NCI-H128 (cell line): ENCODE results near the gene GC.
"Not testable (repeated sequence)": the region's sequence is repeated elsewhere in the genome, so short reads cannot be mapped to it uniquely, and the experiment has no call there.

Experiments
- DNase-seq: peaks from one replicate; lab custom pipeline; 2025; ENCODE audit not compliant: unreplicated experiment; lab: John Stamatoyannopoulos, UW

The GC gene

DNA sequence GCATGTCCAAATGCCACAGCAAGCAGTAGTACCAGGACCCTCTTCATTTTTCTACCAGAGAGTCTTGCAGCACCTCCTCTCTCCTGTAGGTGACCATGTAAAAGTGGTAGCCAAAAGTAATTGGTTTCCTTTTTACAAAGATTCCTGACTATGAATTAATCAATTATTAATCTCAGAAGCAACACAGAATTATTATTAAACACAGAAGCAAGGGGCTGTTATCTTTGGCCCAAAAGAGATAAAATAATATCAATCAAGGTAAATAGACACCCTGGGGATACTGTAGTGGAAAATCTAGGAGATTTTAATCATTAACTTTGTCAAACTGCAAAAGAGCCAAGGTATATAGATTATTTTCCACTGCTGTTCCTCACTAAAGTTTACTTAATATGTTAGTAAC, at the start of gene GC:
Gene GC, minus strand, starts transcription at position 108 of the 400 bp plus-strand sequence. Its CDS starts 61 bp downstream, at position 47.
- DNase-seq = no peak

DNA sequence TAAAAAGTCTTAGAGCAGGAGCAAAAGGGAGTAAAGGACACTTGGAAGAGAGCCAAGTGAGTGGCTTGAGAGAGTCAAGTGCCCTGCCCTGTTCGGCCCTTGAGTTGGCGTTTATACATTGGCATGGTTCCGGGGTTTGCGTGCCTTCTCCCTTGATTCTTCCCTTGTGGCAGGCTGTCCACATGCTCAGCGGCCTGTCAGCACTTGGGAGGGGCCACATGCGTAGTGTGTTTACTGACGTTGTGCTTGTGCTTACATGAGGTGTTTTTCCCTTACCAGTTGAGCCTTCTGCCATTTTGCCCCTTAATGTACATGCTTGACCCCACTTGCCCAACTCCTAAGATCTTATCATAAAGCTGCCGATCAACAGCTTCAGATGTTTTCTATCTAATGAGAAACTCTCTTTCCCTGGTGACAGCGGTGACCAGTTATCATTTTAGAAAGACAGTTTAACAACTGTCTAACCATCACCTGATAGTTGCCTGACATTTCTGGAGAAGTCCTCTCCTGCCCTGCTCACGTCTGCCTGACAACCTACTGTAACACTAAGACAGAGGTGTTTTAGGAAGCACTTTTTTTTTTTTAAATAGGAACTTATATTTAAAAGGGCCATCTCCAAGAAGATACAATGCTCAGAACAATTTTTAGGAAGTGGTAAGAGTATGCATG, 49.5 kb upstream of the GC start:
- DNase-seq = no peak

- no peak for DNase-seq
Observed at GRCh38 chr4:71832049-71832448, 48.2 kb upstream of the GC start.

DNA sequence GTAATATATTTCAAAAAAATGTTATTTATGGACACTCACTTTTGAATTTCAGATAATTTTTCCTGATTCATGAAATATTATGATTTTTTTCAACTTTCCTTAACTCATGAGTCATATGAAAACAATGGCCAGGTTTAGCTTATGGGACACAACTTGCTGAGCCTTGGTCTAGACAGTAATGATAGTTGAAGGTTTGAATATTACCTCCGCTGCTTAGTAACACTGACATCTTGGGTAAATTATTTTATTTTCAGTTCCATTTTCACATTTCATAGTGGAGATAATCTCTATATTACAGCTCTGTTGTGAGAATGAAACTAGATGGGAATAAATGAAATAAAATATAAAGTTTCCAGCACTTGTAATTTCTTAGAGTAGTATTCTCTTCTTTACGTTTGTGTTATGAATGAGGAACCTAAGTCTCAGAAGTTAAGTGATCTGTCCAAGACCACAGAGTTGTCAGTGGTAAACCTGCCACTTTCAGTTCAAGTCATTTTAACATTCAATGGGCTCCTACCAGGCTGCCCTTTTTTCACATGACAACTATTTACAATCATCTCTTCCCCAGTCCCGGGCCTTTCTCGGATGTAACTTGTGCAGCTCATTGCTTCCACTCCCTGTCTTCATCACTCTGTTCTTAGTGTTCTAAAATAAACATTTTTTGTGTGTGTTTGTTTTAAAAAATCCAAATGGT, 46.8 kb upstream of the GC start:
- DNase-seq = no peak

DNA sequence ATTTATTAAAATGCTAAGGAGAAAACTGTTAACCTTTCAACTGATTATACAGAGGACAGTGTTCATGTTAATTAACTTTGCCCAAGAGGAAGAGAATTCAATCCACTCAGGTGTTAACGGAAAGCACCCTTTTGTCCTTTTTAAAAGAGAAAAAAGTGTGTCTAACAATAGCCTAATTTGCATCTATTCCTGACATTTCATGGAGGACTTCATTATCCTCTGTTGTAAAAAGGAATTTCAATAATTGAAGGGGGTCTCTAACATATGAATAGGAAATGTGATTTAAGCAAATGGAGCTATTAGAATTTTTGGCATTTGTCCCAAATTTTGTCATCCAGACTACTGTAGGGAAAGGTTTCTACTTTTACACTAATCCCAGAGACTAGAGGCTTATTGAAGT, 44.6 kb upstream of the GC start:
- no peak for DNase-seq

DNA sequence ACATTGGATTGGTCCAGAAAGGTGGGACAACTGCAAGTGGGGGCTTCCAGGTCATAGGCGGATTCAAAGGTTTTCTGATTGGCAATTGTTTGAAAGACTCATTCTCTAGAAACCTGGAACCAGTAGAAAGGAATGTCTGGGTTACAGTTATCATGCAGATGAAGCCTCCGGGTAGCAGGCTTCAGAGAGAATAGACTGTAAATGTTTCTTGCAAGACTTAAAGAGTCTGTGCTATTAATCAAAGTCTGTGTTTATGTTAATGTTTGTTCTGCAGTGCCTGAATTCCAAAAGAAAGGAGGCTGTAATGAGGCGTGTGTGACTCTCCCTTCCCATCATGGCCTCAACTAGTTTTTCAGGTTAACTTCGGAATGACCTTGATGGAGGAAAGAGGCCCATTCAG, 43.9 kb upstream of the GC start:
- no peak for DNase-seq

- DNase-seq = no peak
Observed at GRCh38 chr4:71816676-71817303, 32.9 kb upstream of the GC start.

DNA sequence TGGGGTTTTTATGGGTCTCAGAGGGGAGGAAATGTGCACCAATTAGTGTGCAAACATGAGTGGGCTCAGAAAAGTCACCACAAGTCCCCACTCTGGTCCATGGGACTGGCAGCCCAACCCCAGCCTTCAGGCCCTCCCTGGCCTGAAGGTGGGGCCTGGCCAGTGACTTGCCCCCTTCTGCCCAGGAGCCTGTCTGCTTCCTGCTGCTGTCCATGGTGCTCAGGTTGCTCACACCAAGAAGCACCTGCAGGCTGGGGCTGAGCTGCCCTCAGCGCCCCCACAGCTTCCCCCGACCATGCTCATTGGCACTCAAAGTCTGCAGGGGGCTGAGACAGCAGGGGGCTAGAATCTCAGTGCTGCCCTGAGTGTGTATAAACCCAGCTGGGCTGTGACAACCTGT, 30.6 kb upstream of the GC start:
- DNase-seq = no peak

- DNase-seq = not testable (repeated sequence)
Observed at GRCh38 chr4:71809805-71810204, 25.9 kb upstream of the GC start.

DNA sequence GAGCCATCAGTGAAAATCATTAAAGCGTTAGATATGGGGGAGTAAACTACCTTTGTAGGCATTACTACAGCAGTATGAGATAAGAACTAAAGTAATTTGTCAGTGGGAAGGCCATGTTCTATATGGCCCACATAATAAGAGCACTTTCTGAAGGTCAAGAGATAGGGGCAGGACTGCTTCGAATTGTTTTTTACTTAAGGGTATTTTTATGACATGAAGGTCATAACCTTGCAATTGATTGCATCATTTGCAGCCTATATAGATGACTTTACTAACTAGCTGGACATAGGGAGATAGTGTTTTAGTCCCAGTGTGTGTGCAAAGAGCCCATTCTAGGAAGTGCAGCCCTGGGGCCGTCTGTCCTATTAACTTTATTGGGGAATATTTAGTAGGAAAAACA, 23.6 kb upstream of the GC start:
- no peak for DNase-seq

GRCh38 chr4:71805230-71805629, 21.4 kb upstream of the GC start:
- not testable (repeated sequence) for DNase-seq

DNA sequence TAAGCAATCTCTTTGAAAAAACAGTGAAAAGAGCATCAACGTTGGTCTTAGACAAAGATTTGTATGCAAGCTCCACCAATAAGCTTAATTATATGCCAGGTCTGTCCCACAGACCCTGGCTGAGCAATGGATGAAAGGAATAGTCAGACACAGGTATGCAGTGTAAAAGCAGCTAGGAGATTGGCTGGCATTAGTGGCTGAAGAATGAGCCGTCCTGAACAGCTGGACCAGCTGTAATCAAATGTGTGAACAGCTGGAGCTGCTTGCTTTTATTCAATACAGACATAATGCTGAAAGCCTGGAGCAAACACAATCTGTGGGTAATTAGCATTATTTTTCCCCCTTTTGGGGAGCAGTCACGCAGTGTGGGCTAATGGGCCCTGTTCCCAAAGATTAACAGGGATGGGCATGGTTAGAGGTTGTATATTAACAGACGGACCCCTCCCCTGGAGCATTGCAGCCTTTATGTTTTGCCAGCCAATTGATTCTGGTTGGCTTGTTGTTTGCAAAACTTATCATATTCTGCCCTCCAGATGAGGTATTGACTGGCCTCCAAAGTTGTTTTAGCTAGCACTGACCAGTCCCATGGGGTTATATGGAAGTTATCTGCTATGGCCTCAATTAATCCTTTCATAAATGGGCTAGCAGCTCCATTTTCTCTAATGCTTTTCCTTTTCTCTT, 20.3 kb upstream of the GC start:
- DNase-seq = not testable (repeated sequence)

DNA sequence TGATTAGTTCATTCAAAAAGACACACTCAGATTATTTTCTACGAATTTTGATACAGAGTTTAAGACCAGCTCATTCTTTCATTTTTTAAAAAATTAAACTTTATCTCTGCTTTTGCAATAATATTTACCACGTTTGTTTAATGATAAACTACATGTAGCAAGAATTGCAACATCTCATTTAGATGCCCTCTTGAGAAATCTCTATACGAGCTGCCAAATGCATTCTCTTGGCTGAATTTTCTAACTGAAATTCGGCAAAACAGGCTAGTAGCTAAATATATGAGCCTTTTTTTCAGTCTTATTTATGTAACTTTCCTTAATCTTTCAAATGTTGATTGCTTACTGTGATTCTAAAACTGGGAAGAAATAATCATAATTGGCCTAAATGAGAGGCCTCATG, 2.1 kb upstream of the GC start:
- no peak for DNase-seq

DNA sequence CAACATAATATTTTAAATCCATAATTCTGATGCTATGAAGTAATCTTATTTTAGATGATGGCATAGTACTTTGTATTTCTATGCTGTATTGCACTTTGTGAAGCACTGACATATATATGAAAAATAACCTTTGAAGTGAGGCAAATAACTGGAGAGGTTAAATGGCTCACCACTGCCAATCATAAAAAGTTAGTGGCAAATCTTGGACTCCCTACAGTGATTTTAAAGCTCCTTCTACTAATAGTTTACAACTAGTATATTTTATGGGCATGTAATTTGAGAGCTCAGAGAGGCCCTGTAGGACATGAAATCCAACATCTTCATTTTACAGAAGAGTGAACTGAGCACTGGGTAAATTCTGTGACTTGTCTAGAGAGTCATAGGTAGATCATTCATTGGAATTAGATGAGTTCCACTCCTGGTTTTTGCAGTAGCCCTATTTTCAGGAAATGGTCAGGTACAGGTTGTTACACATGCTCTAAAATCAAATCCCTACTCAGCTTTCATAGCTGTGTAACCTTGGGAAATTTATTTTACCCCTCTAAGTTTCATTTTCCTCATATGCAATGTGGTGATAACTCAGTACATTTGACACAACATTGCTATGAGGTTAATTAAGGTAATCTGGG, 804 bp upstream of the GC start:
- DNase-seq = no peak

DNA sequence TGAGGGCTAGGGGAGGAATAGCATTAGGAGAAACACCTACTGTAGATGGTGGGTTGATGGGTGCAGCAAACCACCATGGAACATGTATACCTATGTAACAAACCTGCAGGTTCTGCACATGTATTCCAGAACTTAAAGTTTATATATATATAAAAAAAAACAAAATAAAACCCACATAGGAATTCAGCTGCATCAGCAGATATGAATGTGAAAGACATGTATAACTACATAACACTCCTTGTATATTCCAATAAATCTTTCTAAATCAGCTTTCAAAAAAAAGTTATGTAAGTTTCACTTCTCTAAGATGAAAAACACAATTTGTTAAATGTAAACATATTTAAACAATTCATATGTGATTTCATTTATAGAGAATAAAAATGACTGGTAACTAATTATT, 6.0 kb downstream of the GC start:
- DNase-seq = no peak

DNA sequence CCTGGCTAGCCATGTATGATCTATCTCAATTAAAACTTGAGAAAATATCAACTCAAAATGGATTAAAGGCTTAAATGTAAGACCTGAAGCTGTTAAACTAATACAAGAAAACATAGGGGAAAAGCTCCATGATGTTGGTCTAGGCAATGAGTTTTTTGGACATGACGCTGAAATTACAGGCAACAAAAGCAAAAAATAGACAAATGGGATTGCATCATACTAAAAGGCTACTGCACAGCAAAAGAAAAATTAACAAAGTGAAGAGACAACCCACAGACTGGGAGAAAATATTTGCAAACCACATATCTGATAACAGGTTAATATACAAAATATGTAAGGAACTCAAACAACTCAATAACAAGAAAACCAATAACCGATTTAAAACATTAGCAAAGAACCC, 8.4 kb downstream of the GC start:
- no peak for DNase-seq

GRCh38 chr4:71774136-71774535, 9.7 kb downstream of the GC start:
- no peak for DNase-seq

DNA sequence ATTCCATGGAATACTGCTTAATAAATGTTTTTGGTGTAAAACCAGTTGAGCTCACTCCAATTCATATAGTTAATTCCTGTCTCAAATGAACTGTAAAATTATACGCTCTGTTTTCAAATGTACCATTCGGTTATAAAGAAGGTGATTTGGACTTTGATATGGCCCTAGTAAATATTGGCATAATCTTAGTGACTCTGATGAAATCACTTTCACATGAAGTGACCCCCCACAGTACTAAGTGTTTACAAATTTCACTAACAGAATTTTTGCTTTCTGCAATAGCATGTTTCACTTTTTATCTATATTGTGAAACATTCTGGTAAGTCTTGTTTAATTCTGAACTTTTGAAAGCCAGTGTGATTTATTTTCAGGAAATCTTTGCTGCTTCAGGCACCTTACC, 10.9 kb downstream of the GC start:
- no peak for DNase-seq

GRCh38 chr4:71772592-71772991, 11.3 kb downstream of the GC start:
- DNase-seq = no peak

- no peak for DNase-seq
Observed at GRCh38 chr4:71771613-71772012, 12.3 kb downstream of the GC start.

DNA sequence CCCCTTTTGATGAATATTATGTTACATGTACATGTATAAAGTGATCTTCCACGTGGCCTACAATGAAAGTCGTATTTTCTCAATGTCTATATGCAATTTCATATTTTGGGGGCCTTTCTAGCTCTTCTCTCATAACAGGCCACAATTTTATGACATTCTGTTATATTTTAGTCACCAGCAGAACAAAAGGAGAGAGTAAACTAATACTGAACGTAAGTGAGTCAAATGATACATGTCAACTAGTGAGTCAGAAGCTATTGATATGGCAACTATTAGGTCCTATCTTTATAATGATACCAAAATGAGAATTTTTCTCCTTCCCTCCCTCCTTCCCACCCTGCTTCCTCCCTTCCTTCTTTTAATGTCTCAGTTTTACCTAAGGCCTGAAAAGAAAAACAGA, 14.4 kb downstream of the GC start:
- DNase-seq = no peak
